ENCODE data around the gene ATP5PO.

The ATP5PO gene

DNA sequence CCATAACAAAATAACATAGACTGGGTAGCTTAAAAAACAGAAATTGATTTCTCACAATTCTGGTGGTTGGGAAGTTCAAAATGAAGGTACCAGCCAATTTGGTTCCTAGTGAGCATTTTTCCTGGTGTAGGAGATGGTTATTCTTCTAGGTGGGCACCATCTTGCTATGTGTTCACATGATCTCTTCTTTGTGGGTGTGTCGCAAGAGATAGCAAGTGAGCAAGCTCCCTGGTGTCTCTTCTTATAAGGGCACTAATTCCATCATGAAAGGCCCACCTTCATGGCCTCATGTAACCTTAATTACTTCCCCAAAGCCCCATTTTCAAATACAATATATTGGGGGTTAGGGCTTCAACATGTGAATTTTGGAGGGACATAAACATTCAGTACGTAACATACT lies 38.8 kb upstream of the ATP5PO start:
- no peak for TF ChIP-seq LEF1 (IDR thresholded peaks at IDR 0.05; ENCODE audit: borderline replicate concordance)
- no peak for TF ChIP-seq BHLHE40 (IDR thresholded peaks at IDR 0.05; ENCODE audit: borderline replicate concordance)
- TF ChIP-seq SUZ12 (IDR thresholded peaks at IDR 0.05): no peak
- no peak for TF ChIP-seq SP1 (IDR thresholded peaks at IDR 0.05)
- no peak for TF ChIP-seq FOXK2 (IDR thresholded peaks at IDR 0.05)
- no peak for TF ChIP-seq ARNT (IDR thresholded peaks at IDR 0.05)
- TF ChIP-seq ELF4 (IDR thresholded peaks at IDR 0.05): no peak
- no peak for TF ChIP-seq CTBP1 (IDR thresholded peaks at IDR 0.05; ENCODE audit: borderline replicate concordance)
- no peak for TF ChIP-seq ZNF384 (IDR thresholded peaks at IDR 0.05)
- no peak for TF ChIP-seq HDGF (IDR thresholded peaks at IDR 0.05; ENCODE audit: borderline replicate concordance)
- TF ChIP-seq TARDBP (IDR thresholded peaks at IDR 0.05): no peak
- TF ChIP-seq NFRKB (IDR thresholded peaks at IDR 0.05): no peak
- no peak for TF ChIP-seq FOXM1 (IDR thresholded peaks at IDR 0.05; ENCODE audit: borderline replicate concordance)
- TF ChIP-seq FOXA1 (IDR thresholded peaks at IDR 0.05): no peak
- TF ChIP-seq L3MBTL2 (conservative IDR thresholded peaks at IDR 0.05): no peak
- no peak for DNase-seq (ENCODE audit: extremely low spot score)
- ChIA-PET CTCF (no interaction called here), POLR2A (interaction anchor here (1.0 kb wide), 1 partner anchor 11 kb away, joined by 3 read pairs; no protein-coding TSS in a partner anchor)

DNA sequence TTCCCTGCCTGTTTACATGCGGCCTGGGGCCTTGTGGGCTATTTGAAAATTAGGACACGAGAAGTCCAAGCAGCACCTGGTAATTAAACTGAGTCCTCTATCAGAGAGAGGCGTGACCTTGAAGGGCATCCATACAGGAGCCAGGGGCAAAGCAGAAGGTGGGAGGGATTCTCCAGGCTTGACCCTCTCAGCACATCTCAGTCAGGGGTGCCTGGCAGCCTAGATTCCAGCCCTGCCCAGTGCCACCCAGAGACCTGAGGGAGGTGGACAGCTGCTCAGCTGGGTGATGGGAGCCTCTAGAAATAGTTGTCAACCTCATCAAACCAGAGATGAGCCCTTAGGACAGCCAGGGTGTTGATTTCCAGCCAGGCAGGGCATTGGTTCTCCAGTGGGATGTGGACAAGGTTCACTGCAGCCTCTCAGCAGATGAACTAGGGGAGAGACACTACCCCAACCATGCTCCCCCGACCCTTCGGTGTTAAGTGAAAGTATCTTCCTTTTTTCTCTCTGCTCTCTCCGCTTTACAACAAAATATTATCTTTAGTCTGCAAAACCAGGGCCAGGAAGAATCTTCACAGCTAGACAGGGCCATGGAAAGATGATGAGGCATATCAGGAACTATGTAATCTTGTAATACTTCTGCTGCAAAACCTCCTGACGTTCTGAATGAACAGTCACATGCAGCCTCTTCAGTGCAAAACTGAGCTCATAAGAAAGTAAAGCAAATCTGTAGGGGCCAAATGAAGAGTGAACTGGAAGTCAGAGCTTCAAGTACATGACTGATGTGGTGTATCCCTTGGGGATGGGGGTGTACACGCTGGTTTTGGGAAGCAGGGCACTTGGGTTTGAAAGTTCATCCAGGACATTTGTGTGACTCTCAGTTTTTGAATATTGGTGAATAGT lies 35.9 kb upstream of the ATP5PO start:
- no peak for TF ChIP-seq BHLHE40 (IDR thresholded peaks at IDR 0.05; ENCODE audit: borderline replicate concordance)
- no peak for TF ChIP-seq ELF4 (IDR thresholded peaks at IDR 0.05)
- TF ChIP-seq, protein P1, sequence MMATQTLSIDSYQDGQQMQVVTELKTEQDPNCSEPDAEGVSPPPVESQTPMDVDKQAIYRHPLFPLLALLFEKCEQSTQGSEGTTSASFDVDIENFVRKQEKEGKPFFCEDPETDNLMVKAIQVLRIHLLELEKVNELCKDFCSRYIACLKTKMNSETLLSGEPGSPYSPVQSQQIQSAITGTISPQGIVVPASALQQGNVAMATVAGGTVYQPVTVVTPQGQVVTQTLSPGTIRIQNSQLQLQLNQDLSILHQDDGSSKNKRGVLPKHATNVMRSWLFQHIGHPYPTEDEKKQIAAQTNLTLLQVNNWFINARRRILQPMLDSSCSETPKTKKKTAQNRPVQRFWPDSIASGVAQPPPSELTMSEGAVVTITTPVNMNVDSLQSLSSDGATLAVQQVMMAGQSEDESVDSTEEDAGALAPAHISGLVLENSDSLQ (IDR thresholded peaks at IDR 0.05): no peak
- no peak for TF ChIP-seq ZNF384 (IDR thresholded peaks at IDR 0.05)
- no peak for TF ChIP-seq LEF1 (IDR thresholded peaks at IDR 0.05; ENCODE audit: borderline replicate concordance)
- TF ChIP-seq SP1 (IDR thresholded peaks at IDR 0.05): no peak
- no peak for TF ChIP-seq L3MBTL2 (conservative IDR thresholded peaks at IDR 0.05)
- TF ChIP-seq FOXA1 (IDR thresholded peaks at IDR 0.05): no peak
- no peak for TF ChIP-seq FOXM1 (IDR thresholded peaks at IDR 0.05; ENCODE audit: borderline replicate concordance)
- TF ChIP-seq ARNT (IDR thresholded peaks at IDR 0.05): no peak
- TF ChIP-seq CTBP1 (IDR thresholded peaks at IDR 0.05; ENCODE audit: borderline replicate concordance): no peak
- no peak for TF ChIP-seq NFRKB (IDR thresholded peaks at IDR 0.05)
- TF ChIP-seq HDGF (IDR thresholded peaks at IDR 0.05; ENCODE audit: borderline replicate concordance): no peak
- POLR2A ChIA-PET: interaction anchor here (0.8 kb wide), 1 partner anchor 20 kb away, joined by 3 read pairs; no protein-coding TSS in a partner anchor
- CTCF ChIA-PET: no interaction called here
- DNase-seq (ENCODE audit: extremely low spot score): no peak

DNA sequence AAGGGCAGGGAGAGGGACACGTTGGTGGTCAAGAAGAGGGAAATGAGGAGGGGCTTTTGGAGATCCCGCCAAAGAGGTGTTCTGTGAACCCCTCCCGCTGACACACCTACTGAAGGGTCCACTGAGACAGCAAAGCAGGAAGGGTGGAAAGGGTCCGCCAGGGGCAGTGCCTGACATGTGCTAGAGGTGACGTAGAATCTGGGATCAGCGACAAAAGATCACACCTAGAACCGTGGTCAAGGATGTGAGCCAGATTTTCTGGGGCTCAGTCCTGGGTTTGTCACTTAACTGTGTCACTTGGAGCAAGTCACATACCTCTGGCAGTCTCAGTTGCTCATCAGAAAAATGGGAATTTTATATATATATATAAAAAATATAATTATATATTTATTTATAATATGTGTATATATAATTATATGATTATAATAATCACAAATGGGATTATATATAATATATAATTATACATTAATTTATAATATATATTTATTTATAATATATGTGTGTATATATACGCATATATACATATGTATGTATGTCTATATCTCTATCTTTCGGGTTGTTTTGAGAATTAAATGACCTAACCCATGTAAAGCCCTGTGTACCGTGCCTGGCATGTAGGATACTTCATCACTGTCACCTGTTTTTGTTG lies 35.0 kb upstream of the ATP5PO start:
- ChIA-PET CTCF (no interaction called here), POLR2A (no interaction called here)
- DNase-seq (ENCODE audit: extremely low spot score): no peak
- TF ChIP-seq FOXK2 (IDR thresholded peaks at IDR 0.05) (no peak), LEF1 (IDR thresholded peaks at IDR 0.05; ENCODE audit: borderline replicate concordance) (no peak), ARNT (IDR thresholded peaks at IDR 0.05) (no peak), FOXM1 (IDR thresholded peaks at IDR 0.05; ENCODE audit: borderline replicate concordance) (no peak), TARDBP (IDR thresholded peaks at IDR 0.05) (no peak)

DNA sequence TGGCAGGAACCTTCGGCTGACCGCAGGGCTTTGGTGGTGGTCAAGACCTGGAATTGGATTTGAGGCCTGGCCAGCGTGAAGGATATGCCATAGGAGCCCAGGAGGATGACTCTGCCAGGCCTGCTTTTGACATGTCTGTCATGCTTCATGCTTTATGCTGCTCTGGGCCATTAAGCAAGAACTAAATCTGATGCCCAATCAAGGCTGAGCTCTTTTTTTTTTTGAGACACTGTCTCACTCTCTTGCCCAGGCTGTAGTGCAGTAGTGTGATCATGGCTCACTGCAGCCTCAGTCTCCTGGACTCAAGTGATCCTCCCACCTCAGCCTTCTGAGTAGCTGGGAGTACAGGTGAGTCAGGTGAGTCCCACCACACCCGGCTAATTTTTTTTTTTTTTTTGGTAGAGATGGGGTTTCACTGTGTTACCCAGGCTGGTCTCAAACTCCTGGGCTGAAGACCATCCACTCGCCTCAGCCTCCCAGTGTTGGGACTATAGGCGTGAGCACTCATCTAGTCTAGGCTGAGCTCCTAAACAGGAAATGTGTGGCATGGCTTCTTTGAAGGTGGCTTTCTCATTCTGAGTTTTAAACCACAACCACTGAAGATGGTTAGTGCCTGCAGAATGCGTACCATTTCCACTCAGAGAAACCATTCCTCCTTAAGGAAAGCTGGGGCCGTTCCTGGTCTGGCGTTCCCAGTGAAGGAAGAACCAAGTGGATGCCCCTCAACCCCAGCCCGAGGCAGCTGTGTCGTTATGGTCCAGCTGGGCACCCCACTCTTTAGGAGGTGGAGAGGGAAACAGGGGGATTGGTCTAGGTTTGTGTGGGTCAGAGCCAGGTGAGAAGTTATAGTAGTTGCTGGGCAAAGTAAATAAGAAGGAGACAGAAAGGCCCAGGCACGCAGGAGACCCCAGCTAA lies 34.2 kb upstream of the ATP5PO start:
- DNase-seq (ENCODE audit: extremely low spot score): no peak
- CTCF ChIA-PET: interaction anchor here (0.7 kb wide), 1 partner anchor 285 kb away, joined by 3 read pairs; no protein-coding TSS in a partner anchor
- TF ChIP-seq NFRKB (IDR thresholded peaks at IDR 0.05) (no peak), ELF4 (IDR thresholded peaks at IDR 0.05) (no peak), CTBP1 (IDR thresholded peaks at IDR 0.05; ENCODE audit: borderline replicate concordance) (no peak), ARNT (IDR thresholded peaks at IDR 0.05) (no peak), ZNF384 (IDR thresholded peaks at IDR 0.05) (no peak), LEF1 (IDR thresholded peaks at IDR 0.05; ENCODE audit: borderline replicate concordance) (no peak), TARDBP (IDR thresholded peaks at IDR 0.05) (no peak), SUZ12 (IDR thresholded peaks at IDR 0.05) (no peak), BHLHE40 (IDR thresholded peaks at IDR 0.05; ENCODE audit: borderline replicate concordance) (no peak), SP1 (IDR thresholded peaks at IDR 0.05) (no peak), FOXK2 (IDR thresholded peaks at IDR 0.05) (no peak), L3MBTL2 (conservative IDR thresholded peaks at IDR 0.05) (no peak), HDGF (IDR thresholded peaks at IDR 0.05; ENCODE audit: borderline replicate concordance) (no peak), FOXM1 (IDR thresholded peaks at IDR 0.05; ENCODE audit: borderline replicate concordance) (no peak), FOXA1 (IDR thresholded peaks at IDR 0.05) (no peak)
- TF ChIP-seq, protein P1 (IDR thresholded peaks at IDR 0.05): no peak
- POLR2A ChIA-PET: no interaction called here

DNA sequence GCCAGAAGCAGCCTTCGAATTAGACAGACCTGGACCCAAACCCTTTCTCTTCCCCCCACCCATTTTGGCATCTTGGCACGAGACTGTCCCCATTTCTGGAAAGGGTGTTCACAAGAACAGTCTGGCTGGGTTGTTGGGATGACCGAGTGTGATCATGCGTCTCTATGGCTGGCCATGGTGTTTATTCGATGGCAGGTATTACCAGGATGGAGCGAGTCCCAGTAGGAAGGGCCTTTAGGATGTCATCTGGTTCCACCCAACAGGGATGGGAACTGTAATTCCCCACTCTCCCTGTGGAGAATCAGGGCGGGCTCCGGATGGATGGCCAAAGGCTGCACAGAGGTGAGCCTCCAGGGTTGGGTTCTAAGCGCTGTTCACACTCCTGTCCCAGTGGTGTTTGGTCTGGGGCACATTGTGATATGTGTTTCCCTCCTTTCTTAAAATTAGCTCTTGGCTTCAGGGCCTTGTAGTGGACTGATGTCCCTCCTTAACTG lies 33.4 kb upstream of the ATP5PO start:
- no peak for DNase-seq (ENCODE audit: extremely low spot score)
- POLR2A ChIA-PET: no interaction called here
- CTCF ChIA-PET: no interaction called here

More for the DNA sequence above, 33.4 kb upstream of the ATP5PO start:
- TF ChIP-seq L3MBTL2 (conservative IDR thresholded peaks at IDR 0.05) (no peak), LEF1 (IDR thresholded peaks at IDR 0.05; ENCODE audit: borderline replicate concordance) (no peak), ELF4 (IDR thresholded peaks at IDR 0.05) (no peak), ZNF384 (IDR thresholded peaks at IDR 0.05) (no peak), CTBP1 (IDR thresholded peaks at IDR 0.05; ENCODE audit: borderline replicate concordance) (no peak), ARNT (IDR thresholded peaks at IDR 0.05) (no peak), SP1 (IDR thresholded peaks at IDR 0.05) (no peak), FOXA1 (IDR thresholded peaks at IDR 0.05) (no peak), SUZ12 (IDR thresholded peaks at IDR 0.05) (no peak), BHLHE40 (IDR thresholded peaks at IDR 0.05; ENCODE audit: borderline replicate concordance) (no peak), FOXK2 (IDR thresholded peaks at IDR 0.05) (no peak)

Measured in HEK293T (cell line).